Tibial nerve (tissue), 3 donors: ENCODE results near the gene COX19.

Experiments
- EP300 ChIP-seq, 2 donors: sonication (generic); formaldehyde crosslinking; IDR thresholded peaks; one replicate each; pipeline ENCODE4 v1.6.1; 2017; ENCODE audit warnings: antibody characterized with exemption in 2 of 2, mild to moderate bottlenecking in 1 of 2
- POLR2A ChIP-seq, 2 donors: fragments of 450-650 bp; IDR thresholded peaks; one replicate each; pipeline ENCODE4 v1.6.1; 2017; ENCODE audit warnings: antibody characterized with exemption in 2 of 2, mild to moderate bottlenecking in 2 of 2, moderate library complexity in 2 of 2

DNA sequence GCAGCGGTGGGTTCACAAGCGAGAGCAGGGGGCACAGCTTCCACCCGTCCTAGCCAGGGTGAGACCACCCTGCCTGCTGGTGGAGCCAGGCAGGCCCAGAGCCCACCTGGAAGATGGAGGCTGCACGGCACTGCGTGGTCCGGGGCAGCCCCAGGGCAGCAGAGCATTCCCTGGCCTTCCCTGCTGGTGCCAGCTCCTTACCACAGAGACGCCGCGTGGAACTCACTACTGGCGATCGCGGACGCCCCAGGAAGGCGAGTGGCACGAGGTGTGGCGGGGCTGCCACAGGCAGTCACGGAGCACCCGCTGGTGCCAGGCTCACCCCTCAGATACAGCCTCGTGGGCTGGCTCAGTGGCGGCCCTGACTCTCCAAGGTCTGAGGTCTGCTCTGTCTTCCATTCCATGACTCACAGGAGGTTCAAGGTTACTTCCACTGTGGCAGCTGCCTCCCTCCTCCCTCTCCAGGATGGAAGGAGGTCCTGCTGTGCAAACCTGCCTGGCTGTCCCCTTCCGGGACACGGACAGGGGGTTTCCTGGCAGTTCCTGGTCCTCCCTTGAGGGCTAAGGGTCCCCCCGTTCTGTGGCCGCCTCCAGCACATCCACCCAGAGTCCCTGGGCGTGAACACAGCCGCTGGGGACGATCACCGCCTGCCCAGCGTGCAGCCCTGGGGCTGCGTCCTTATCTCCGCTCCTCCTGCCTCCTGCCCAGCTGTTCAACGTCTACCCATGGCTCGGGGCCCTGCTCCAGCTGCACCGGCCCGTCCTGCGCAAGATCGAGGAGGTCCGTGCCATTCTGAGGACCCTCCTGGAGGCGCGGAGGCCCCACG lies 10.8 kb upstream of the COX19 start:
- no peak for TF ChIP-seq POLR2A (IDR thresholded peaks at IDR 0.05)
- no peak for TF ChIP-seq EP300 (IDR thresholded peaks at IDR 0.05)
